Measurements from ENCODE around the gene PAPPA. TPM values are rescaled to one million over a fixed set of nuclear protein-coding genes. Genes with fewer than 3 reads are reported as not detected.

Gene PAPPA
- polyA plus RNA-seq, 1 donor: 0.67 TPM

- no peak for DNase-seq
Observed at GRCh38 chr9:116151966-116152381, 1.6 kb upstream of the PAPPA start.

- DNase-seq: no peak
Observed at GRCh38 chr9:116152390-116152789, 1.2 kb upstream of the PAPPA start.

- no peak for DNase-seq
Observed at GRCh38 chr9:116152941-116153764, 438 bp upstream of the PAPPA start.

GRCh38 chr9:116154334-116154975 is 864 bp downstream of the PAPPA start:
- no peak for DNase-seq

DNA sequence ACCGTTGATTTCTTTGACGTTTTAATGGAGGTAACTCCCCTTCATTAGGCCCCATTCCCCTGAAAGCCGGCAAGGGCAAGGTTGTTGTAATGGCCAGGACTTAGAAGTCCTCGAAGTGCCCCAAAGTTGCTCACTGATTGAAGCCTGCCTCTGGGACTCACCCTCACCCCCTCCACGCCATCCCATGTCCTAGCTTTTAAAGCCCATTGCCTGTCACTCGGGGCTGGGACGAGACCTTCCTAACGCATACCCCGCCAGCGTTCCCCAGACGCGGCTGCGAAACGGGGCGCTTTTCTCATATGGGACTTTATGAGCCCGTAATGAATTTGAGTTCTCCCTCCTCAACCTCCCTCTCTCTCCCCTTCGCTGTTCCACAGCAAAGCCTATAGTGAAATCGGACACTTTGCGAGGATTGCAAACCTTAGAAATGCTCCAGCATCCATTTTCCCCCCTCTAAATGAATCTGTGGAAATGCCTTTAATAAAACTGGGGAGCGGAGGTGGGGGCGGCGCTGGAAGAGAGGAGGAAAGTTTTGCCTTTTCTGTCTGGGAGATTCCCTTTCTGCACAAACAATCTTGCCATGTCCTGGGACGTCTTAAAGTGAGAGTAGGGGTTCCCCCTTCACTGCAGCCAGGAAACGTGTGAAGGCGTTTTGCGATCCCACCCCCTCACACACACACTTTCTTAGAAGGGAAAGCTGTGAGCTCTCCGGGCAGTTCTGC is 1.5 kb downstream of the PAPPA start:
- peak; percentile 69 for DNase-seq

DNA sequence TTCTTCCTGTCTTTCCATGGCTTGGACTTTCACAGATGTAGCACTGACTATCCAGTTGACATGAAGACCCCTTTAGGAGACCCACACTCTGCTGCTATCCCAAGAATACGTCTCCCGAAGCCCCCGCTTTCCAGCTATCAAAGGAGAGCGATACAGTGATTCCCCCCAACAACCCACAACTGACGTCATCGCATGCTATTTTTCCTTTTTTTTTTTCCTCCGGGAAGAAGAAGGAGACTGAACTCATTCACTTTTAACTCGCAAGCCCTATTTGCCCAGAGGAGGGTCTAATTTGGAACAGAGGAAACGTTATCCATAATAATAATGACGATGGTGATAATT is 2.1 kb downstream of the PAPPA start:
- no peak for DNase-seq

DNA sequence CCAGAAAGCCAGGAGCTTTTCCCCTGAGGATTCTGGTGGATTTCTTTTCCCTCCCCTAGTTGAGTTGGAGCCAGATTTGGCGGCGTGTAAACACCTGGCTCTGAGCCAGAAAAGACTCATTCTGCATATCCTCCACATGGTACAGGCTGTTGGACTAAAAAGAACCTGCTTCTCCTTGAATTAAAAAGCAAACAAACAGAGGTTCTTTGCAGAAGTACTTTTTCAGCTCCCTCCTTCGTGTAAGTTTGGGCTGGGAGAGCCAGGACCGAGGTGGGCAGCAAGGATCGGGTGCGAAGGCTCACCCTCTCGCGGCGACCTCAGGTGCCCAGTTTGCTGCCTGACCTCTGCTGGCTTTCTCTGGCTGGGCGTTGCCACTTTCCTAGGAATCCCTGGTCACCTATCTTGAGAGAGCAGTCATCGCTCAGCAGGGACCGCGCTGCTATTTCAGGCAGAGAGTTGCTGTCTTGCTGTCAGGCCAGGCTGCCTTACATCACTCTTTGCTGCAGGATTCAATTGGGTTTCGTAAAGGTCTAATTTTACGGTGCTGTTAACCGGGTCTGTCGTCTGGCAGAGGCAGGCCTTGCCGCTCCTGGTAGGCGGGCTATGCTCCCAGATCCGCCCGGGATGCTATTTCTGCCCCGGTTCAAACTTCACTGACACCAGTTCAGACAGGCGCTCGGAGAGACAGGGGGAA is 3.2 kb downstream of the PAPPA start:
- DNase-seq: peak; percentile 65

DNA sequence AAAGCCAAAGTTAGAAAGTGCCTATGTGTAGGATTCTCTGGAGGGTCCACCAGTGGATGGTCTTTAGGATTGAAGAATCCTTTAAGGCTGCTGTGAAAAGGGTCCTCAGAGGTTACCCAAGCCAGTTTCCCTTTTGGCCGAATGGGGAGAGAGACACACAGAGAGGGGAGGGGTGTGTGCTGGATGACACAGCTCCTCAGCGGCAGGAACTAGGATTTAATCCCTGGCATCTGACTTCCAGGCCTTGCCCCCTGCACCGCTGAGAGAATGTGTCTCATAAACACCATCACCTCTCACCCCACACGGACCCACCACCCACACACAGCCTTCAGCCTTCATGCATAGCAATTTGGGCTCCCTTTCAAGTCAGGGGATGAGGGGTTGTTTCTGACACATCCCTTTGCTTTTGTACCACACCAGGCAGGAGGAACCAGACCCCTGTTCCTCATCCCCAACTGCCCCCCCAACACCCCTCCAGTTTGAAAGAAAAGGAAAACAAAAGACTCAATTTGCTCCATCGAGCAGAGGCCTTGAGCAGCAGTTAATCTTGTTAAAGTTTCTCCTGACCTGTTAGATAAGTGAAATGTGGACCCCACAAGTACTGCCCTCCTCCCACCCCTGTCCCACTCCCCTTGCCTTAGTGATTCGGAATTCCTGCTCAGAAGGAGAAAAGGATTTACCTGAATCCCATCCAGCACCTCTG is 4.0 kb downstream of the PAPPA start:
- DNase-seq: no peak

- no peak for DNase-seq
Observed at GRCh38 chr9:116160676-116161571, 7.3 kb downstream of the PAPPA start.

GRCh38 chr9:116162241-116162781 is 8.7 kb downstream of the PAPPA start:
- no peak for DNase-seq

- no peak for DNase-seq
Observed at GRCh38 chr9:116163293-116164055, 9.9 kb downstream of the PAPPA start.

DNA sequence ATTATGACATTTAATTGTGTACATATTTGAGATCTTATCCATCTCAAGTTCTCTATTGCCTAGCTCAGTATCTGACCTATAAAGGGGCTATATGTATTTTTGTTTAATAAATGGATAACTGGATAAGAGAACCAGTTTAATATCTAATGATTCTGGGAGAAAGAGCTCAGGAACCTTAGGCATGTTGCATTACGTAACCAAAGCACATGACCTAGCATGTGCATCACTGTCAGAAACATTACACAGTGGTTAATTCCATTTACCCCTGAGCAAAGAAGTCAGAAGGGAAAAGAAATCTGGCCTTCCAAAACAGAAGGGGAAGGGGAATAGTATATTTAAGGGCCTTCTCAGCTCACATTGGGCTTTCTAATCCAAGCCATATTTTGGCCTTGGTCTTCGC is 12.3 kb downstream of the PAPPA start:
- no peak for DNase-seq

DNA sequence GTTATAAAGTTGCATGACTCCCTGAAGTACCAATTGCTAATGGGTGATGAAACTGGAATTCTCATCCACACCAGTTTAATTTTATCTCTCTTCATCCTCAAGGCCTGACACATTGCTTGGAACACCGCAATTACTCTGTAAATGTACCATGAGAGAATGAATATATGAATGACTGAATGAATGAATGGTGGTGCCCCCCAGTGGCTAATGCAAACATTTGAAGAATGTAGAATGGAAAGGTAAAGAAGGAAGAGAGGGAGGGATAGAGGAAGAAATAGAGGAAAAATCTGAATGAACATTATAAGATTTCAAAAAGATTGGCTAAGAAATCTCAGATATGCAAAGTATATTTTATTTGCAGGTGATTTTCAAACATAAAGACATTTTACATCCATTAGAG is 13.1 kb downstream of the PAPPA start:
- no peak for DNase-seq

DNA sequence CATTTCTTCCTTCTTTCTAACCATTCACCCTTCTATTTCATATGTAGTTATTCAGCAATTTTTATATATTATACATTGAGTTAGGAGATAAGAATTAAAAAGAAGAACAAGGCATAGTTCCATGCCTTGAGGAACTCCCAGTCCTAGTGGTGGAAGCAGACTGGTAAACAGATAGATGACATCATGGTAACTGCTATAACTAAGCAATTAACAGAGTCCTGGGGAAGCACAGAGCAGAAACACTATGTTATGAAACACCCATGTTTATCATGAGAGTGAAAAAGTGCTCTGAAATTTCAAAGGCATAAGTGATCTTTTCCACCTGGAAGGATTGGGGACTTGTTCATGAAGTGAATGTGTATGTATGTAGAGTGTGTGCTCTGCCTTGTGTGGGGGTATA is 14.6 kb downstream of the PAPPA start:
- no peak for DNase-seq

- no peak for DNase-seq
Observed at GRCh38 chr9:116172216-116172615, 18.6 kb downstream of the PAPPA start.

DNA sequence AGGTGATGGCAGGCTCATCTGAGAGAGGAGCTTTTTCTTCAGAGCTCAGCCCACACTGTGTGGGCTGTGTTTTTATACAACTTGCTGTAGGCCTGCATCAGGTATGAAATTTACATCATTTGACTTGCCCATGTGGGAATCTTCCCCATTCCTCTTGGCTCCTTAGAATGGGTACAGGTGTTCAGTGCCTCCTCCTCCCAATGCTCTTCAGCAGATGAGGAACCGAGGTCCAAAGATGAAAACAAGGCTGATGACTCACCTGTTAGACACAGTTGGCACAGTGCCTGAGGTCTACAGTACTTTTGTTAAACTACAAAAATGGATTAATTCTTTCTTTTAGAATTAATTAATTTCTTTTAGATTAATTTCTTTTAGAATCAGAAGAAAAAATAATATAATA is 20.8 kb downstream of the PAPPA start:
- DNase-seq: no peak

- DNase-seq: no peak
Observed at GRCh38 chr9:116175614-116176013, 22.0 kb downstream of the PAPPA start.

GRCh38 chr9:116178481-116179211 is 25.1 kb downstream of the PAPPA start:
- no peak for DNase-seq

GRCh38 chr9:116179568-116179967 is 26.0 kb downstream of the PAPPA start:
- DNase-seq: no peak

Measured in hindlimb muscle (tissue), 1 donor.